ENCODE data around the gene PTTG1IP. TPM values are rescaled to one million over a fixed set of nuclear protein-coding genes. Genes with fewer than 3 reads are reported as not detected.
A peak's percentile ranks its signal among the peaks of the same experiment; 100 is the strongest.

PTTG1IP gene
- total and polyA plus RNA-seq, 2 of the 13 experiments (the other 11 are each of a cell fraction or from before 2014, with no cell fraction given): 161 to 700 TPM

DNA sequence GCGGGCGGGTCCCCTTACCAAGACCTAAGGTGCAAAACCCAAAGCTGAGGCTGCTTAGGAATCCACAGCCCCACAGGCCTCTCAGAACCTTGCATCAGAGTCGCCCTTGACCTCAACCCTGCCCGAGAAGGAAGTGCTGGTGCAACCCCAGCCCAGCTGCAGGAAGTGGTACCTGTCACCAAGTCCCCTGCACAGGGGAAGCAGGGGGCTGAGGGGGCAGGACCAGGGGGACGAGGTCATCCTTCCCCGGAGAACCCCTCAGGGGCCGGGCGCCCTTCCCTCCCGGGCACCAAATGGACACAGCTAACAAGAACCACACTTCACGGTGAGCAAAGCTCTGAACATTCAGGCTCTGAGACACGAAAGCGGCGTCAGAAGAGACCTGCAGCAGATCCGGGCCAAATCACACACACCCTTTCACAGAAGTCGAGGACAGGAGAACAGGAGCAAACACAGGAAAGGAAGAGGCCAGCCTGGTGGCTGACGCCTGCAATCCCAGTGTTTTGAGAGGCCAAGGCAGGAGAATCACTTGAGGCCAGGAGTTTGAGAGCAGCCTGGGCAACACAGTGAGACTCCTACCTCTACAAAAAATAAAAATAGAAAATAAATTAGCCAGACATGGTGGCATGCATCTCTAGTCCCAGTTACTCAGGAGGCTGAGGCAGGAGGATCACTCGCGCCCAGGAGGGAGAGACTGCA, 40.8 kb upstream of the PTTG1IP start:
- H2AFZ ChIP-seq (ENCODE audit: low read length): no peak overlapping the region
- no peaks in the 10 kb centered on the region for H3K36me3 ChIP-seq (replicated peaks in 1 of 2; ENCODE audit: control insufficient read depth in 1 of 2, insufficient read depth in 2 of 2, low read length in 2 of 2)
- no peaks in the 10 kb centered on the region for H3K9me3 ChIP-seq (ENCODE audit: low read length)
- peak overlapping the region; percentile 91 for H3K27ac ChIP-seq (ENCODE audit: extremely low read length, insufficient read depth, low read length)
- ChIA-PET POLR2A (interaction anchor here (0.6 to 5.8 kb wide), 16 partner anchors 13 to 557 kb away, joined by 3 to 50 read pairs (median 6); partner anchors contain the start of genes PTTG1IP, SLX9 and UBE2G2), CTCF (ENCODE audit: low intra/inter-chr PET ratio, low total read pairs) (no interaction called here)
- peak; percentile 41 for DNase-seq (ENCODE audit: low spot score)
- H3K4me3 ChIP-seq (replicated peaks in 1 of 3; ENCODE audit: insufficient read depth in 1 of 3, low read depth in 2 of 3, low read length in 3 of 3): peak overlapping the region; percentile 57 to 75 (median 58)
- no peaks in the 10 kb centered on the region for H3K79me2 ChIP-seq (ENCODE audit: insufficient read depth, low read length)
- in situ Hi-C loops (cut with HindIII; ENCODE audit: extremely low pct_ligation_motif_present, low pct_unique_long_range_greater_than_20kb) (loop anchor here (5.0 kb wide), 2 partner anchors 67 to 112 kb away; partner anchors contain the start of gene UBE2G2), intact Hi-C loops (cut with micrococcal nuclease; ENCODE audit: unreplicated experiment) (loop anchor here (5.0 to 10.0 kb wide), 2 partner anchors 70 to 112 kb away; partner anchors contain the start of gene UBE2G2)
- peaks cover 89% of the 10 kb centered on the region for H3K4me1 ChIP-seq (ENCODE audit: insufficient read depth, low read length)
- WGBS (ENCODE audit: low lambda C conversion rate): 12% methylated on average over 13 of the region's 18 CpGs
- no peaks in the 10 kb centered on the region; a peak in 1 of 5 replicates for H3K27me3 ChIP-seq (ENCODE audit: control insufficient read depth in 1 of 2, insufficient read depth in 2 of 2, low read length in 2 of 2)
- H3K4me2 ChIP-seq (ENCODE audit: low read depth, low read length): peak overlapping the region; percentile 97
- FAIRE-seq: peak; percentile 51
- H4K20me1 ChIP-seq (ENCODE audit: insufficient read depth, low read length): no peaks in the 10 kb centered on the region
- no TSS peak for BruUV-seq (replicated peaks)
- peak; percentile 32 for ATAC-seq
- peak overlapping the region; percentile 74 for H3K9ac ChIP-seq (ENCODE audit: insufficient read depth, low read depth, low read length)
- TF ChIP-seq, protein P1, sequence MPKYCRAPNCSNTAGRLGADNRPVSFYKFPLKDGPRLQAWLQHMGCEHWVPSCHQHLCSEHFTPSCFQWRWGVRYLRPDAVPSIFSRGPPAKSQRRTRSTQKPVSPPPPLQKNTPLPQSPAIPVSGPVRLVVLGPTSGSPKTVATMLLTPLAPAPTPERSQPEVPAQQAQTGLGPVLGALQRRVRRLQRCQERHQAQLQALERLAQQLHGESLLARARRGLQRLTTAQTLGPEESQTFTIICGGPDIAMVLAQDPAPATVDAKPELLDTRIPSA (CRISPR knock-in tag; IDR thresholded peaks at IDR 0.05; ENCODE audit: borderline replicate concordance): no peak
- TF ChIP-seq NCOR1 (IDR thresholded peaks at IDR 0.05; ENCODE audit: borderline replicate concordance, low read length) (peak; percentile 70; the same call in 1 of the 2 replicates), YEATS4 (CRISPR knock-in tag; IDR thresholded peaks at IDR 0.05; ENCODE audit: borderline replicate concordance) (no peak), TAF1 (CRISPR knock-in tag; IDR thresholded peaks at IDR 0.05) (no peak), MED1 (CRISPR knock-in tag; IDR thresholded peaks at IDR 0.05) (peak; percentile 81), SP2 (CRISPR knock-in tag; IDR thresholded peaks at IDR 0.05) (no peak), BRD4 (CRISPR knock-in tag; IDR thresholded peaks at IDR 0.05) (0 out of 2 replicates have a peak, but pooled peaks have one; percentile 26), GATAD2A (CRISPR knock-in tag; IDR thresholded peaks at IDR 0.05) (peak; percentile 81), ZSCAN31 (CRISPR knock-in tag; IDR thresholded peaks at IDR 0.05; ENCODE audit: low read depth) (peak; percentile 34; the same call in 1 of the 2 replicates), FOXA1 (IDR thresholded peaks at IDR 0.05) (no peak), FOXA1 (CRISPR knock-in tag; IDR thresholded peaks at IDR 0.05) (peak; percentile 35)
- TF ChIP-seq, protein P2, sequence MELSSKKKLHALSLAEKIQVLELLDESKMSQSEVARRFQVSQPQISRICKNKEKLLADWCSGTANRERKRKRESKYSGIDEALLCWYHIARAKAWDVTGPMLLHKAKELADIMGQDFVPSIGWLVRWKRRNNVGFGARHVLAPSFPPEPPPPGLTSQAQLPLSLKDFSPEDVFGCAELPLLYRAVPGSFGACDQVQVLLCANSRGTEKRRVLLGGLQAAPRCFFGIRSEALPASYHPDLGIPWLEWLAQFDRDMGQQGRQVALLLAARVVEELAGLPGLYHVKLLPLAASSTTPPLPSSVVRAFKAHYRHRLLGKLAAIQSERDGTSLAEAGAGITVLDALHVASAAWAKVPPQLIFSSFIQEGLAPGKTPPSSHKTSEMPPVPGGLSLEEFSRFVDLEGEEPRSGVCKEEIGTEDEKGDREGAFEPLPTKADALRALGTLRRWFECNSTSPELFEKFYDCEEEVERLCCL (CRISPR knock-in tag; IDR thresholded peaks at IDR 0.05; ENCODE audit: borderline replicate concordance): no peak
- TF ChIP-seq, protein P3, sequence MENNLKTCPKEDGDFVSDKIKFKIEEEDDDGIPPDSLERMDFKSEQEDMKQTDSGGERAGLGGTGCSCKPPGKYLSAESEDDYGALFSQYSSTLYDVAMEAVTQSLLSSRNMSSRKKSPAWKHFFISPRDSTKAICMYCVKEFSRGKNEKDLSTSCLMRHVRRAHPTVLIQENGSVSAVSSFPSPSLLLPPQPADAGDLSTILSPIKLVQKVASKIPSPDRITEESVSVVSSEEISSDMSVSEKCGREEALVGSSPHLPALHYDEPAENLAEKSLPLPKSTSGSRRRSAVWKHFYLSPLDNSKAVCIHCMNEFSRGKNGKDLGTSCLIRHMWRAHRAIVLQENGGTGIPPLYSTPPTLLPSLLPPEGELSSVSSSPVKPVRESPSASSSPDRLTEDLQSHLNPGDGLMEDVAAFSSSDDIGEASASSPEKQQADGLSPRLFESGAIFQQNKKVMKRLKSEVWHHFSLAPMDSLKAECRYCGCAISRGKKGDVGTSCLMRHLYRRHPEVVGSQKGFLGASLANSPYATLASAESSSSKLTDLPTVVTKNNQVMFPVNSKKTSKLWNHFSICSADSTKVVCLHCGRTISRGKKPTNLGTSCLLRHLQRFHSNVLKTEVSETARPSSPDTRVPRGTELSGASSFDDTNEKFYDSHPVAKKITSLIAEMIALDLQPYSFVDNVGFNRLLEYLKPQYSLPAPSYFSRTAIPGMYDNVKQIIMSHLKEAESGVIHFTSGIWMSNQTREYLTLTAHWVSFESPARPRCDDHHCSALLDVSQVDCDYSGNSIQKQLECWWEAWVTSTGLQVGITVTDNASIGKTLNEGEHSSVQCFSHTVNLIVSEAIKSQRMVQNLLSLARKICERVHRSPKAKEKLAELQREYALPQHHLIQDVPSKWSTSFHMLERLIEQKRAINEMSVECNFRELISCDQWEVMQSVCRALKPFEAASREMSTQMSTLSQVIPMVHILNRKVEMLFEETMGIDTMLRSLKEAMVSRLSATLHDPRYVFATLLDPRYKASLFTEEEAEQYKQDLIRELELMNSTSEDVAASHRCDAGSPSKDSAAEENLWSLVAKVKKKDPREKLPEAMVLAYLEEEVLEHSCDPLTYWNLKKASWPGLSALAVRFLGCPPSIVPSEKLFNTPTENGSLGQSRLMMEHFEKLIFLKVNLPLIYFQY (CRISPR knock-in tag; IDR thresholded peaks at IDR 0.05; ENCODE audit: borderline replicate concordance): peak; percentile 40; the same call in 1 of the 2 replicates
- TF ChIP-seq, protein P4, sequence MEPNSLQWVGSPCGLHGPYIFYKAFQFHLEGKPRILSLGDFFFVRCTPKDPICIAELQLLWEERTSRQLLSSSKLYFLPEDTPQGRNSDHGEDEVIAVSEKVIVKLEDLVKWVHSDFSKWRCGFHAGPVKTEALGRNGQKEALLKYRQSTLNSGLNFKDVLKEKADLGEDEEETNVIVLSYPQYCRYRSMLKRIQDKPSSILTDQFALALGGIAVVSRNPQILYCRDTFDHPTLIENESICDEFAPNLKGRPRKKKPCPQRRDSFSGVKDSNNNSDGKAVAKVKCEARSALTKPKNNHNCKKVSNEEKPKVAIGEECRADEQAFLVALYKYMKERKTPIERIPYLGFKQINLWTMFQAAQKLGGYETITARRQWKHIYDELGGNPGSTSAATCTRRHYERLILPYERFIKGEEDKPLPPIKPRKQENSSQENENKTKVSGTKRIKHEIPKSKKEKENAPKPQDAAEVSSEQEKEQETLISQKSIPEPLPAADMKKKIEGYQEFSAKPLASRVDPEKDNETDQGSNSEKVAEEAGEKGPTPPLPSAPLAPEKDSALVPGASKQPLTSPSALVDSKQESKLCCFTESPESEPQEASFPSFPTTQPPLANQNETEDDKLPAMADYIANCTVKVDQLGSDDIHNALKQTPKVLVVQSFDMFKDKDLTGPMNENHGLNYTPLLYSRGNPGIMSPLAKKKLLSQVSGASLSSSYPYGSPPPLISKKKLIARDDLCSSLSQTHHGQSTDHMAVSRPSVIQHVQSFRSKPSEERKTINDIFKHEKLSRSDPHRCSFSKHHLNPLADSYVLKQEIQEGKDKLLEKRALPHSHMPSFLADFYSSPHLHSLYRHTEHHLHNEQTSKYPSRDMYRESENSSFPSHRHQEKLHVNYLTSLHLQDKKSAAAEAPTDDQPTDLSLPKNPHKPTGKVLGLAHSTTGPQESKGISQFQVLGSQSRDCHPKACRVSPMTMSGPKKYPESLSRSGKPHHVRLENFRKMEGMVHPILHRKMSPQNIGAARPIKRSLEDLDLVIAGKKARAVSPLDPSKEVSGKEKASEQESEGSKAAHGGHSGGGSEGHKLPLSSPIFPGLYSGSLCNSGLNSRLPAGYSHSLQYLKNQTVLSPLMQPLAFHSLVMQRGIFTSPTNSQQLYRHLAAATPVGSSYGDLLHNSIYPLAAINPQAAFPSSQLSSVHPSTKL (CRISPR knock-in tag; IDR thresholded peaks at IDR 0.05): peak; percentile 77

Measured in HepG2 (cell line).